ENCODE data around the gene JSRP1.

The JSRP1 gene
- total RNA-seq = 0.70 to 1.2 reads per million in 2 experiments

DNA sequence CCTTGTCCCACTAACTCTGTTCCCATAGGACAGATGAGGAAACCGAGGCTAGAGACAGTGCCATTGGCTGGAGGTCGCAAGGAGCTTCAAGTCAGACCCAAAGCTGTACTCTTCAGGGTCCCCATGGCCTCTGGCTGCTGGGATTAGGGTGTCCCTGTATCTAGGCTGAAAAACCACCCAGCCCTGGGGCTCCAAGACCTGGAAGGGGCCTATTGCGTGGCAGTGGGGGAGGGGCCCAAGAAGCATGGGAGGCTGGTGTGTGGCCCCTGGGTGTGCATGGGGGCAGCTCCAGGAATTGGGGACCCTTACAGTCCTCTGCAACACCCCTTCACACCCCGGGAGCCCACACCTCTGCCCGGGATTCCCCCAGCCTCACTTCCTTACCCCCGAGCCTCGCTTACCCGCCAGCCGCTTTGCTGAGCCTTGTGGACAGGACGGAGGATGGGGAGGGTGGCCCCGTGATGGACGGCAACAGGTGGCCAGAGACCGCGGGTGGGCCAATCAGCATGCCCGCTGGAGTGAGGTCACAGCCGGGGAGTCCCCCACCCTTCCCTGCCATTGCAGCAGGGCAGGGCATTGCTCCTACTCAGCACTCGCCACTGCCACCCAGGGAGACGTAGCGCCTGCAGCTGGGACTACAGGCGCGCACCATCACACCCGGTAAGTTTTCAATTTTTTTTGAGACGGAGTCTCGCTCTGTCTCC, at the start of gene JSRP1:
Gene JSRP1 (minus strand): TSS at position 436 of the 704 bp plus-strand sequence. CDS start 1,103 bp downstream, outside the sequence.
- no peak for DNase-seq (ENCODE audit: low read depth)

DNA sequence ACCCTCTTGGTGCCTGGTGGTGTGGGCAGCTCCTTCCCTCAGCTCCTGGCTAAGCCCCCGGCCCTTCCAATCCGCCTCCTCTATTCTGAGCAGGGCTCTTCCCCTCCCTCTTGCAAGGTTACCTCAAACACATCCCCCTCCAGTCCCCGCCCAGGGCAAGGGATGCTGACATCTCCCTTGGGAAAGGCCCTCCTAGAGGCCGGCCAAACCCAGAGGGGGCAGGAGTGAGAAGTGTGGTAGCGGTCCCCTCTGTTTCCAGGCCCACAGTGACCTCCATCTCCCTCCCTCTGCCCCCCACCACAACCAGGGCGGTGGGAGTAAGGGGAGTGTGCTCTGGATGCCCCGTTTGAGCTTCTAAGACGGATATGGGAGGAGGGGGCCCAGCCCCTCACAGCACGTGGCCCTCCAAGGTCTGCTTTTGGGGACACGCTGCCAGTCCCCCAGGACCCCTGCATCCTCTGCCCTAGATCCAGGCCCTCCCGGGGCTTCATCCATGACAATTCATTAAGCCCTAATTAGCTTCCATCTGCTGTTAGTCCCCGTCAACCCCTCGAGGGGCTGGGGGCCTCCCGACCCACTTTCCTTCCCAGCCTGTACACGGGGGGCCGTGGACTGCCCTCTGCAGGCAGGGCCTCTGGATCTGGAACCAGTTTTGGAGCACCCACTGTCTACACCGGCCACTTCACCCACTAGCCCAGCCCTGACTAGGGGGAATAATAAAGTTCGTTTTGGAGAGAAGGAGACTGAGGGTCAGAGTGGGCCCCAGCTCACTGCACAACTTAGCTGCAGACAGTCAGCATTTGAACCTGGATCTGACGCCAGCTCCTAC, 49.4 kb upstream of the JSRP1 start:
- no peak for DNase-seq (ENCODE audit: low read depth)

GRCh38 chr19:2303211-2303798, 47.1 kb upstream of the JSRP1 start:
- no peak for DNase-seq (ENCODE audit: low read depth)

DNA sequence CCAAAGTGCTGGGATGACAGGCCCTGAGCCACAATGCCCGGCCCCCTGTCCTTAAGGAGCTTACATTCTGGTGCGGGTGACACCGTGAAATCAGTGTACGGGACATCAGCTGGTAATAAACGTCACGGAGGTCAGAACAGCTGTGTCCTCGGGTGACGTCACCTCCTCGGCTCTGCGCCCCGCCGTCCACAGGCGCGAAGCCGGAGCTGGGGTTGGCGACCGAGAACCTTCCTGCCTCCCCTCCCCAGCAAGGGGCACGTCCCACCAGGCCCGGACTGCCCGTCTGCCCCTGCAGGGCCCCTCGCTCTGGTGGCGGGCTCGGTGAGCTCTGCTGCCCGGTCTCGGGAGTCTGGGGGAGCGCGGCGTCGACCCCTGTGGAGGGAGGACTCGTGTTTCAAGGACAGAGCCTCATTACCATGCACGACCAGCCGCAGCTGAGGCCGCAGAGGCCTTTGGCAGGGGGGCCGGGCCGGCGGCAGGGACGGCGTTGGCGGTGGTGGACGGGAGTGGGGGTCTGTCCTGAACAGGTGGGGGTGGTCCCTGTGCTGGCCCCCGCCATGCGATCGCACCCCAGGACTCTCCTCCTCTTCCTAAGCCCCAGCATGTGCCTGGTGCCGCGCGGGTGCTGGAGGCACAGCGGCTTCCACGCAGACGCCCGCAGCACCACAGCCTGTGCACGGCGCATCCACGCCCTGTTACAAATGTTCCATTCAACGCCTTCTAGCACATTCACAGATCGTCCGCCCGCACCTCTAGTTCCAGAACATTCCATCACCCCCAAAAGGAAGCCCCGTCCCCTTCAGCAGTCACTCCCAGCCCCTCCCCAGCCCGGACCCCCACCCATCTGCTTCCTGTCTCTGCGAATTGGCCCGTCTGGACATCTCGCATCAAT, 46.3 kb upstream of the JSRP1 start:
- DNase-seq (ENCODE audit: low read depth) = no peak

- DNase-seq (ENCODE audit: low read depth) = no peak
Measured at GRCh38 chr19:2300533-2300932, 44.3 kb upstream of the JSRP1 start.

GRCh38 chr19:2296141-2296540, 39.9 kb upstream of the JSRP1 start:
- DNase-seq (ENCODE audit: low read depth) = no peak

DNA sequence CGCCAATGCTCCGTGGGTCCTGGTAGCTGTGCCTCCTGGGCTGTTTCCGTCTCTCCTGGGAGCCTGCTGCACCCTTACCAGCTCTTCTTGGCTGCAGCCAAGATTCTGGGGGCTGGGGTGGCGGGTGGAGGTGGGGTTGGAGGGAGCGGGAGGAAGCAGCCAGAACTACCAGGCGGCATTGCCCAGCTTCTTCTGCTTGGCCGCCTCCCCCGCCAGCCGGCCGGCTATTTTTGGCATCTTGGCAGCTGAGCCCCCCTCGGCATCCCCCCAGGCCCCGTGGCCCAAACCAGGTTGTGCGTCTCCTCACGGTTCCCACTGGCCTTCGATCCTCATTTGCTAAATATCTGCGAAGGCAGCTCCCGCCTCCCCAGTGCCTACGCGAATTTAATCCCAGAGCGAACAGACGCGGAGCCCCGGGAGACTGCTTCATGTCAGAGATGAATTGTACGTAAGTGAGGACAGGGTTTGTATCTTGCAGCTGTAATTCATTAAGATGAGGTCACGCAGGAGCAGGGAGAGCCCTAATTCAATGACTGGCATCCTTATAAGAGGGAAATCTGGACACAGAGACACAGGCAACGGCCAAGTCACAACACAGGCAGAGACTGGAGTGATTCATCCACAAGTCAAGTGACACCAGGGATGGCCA, 38.6 kb upstream of the JSRP1 start:
- no peak for DNase-seq (ENCODE audit: low read depth)

GRCh38 chr19:2291185-2291751, 35.1 kb upstream of the JSRP1 start:
- DNase-seq (ENCODE audit: low read depth) = no peak

- DNase-seq (ENCODE audit: low read depth) = no peak
Measured at GRCh38 chr19:2290441-2291184, 34.4 kb upstream of the JSRP1 start.

DNA sequence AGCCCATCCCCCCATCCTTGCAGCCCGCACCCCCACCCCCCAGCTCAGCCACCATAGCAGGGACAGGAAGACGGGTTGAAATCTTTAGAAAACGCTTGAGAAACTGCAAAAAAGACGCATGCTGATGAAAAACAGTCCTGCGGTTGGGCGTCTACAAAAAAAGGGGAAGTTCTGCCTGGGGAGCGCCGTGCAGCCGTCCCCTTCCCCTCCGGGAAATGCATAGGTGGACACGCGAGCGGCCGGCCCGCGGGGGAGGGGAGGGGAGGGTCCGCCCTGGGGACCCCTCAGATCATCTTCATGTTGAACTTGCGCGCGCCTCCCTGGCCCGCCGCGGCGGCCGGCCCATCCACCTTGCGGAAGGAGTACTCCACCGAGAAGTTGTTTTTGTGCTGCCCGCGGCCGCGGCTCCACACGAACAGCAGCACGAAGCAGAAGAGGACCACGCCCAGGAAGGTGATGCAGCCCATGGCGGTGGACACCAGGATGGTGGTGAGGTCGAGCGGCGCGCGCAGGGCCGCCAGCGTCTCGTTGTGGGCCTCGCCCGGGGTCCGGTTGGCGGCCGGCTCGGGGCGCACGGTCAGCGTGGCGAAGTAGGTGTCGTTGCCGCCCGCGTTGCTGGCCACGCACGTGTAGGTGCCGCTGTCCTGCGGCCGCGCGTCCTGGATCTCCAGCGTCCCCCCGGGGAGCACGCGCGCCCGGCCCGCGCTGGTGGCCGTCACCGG, 33.7 kb upstream of the JSRP1 start:
- DNase-seq (ENCODE audit: low read depth) = no peak

- no peak for DNase-seq (ENCODE audit: low read depth)
Measured at GRCh38 chr19:2288818-2289713, 32.8 kb upstream of the JSRP1 start.

DNA sequence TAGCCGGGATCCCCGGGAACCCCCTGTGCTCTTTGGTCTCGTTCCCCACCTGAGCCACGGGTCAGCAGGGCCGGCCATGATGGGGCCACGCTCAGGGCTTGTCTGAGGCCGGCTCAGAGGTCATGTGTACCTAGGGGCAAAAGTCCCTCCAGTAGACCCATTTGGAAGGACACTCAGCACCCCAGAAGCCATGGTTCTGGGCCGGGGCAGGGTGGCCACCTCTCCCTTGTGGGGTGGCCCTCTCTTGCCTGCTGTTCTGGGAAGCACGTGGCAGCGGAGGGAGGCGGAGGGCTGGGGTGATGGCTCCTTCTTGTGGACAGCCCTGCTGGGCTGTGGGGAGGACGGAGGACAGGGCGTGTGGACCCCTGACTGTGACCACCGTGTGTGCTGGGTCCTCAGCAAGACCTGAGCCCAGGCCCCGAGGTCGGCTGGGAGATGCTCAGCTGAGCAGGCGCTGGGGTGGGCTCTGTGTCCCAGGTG, 32.2 kb upstream of the JSRP1 start:
- DNase-seq (ENCODE audit: low read depth) = no peak

- no peak for DNase-seq (ENCODE audit: low read depth)
Measured at GRCh38 chr19:2287585-2288337, 31.5 kb upstream of the JSRP1 start.

GRCh38 chr19:2286402-2287140, 30.4 kb upstream of the JSRP1 start:
- no peak for DNase-seq (ENCODE audit: low read depth)

DNA sequence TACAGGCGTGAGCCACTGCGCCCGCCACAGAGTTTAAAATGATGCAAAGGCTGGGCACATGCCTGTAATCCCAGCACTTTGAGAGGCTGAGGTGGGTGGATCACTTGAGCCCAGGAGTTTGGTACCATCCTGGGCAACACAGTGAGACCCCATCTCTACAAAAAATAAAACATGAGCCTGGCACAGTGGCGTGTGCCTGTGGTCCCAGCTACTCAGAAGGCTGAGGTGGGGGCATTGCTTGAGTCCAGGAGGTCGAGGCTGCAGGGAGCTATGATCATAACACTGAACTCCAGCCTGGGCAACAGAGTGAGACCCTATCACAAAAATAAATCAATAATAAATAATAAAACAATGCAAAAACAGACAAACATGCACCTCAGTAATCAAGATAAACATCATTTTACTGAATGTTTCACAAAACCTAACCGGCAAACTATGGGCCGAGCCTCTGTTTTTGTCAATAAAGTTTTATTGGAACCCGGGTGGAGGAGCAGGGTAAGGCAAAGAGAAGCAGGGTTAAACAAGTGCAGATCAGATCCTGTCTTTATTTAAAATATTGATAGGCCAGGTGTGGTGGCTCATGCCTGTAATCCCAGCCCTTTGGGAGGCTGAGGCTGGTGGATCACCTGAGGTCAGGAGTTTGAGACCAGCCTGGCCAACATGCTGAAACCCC, 27.8 kb upstream of the JSRP1 start:
- DNase-seq (ENCODE audit: low read depth) = no peak

- no peak for DNase-seq (ENCODE audit: low read depth)
Measured at GRCh38 chr19:2282862-2283237, 26.6 kb upstream of the JSRP1 start.

Data from T follicular helper cell (primary cell).